GM12891 (cell line): Measurements from ENCODE around the gene TRABD2B.

Source experiments
- PAX5 ChIP-seq: IDR thresholded peaks from 2 replicates; pipeline ENCODE4 v1.6.1; 2011; ENCODE audit warnings: low read length, moderate library complexity, mild to moderate bottlenecking; ENCODE audit not compliant: insufficient read depth, severe bottlenecking
- POLR2A ChIP-seq: IDR thresholded peaks from 2 replicates; pipeline ENCODE4 v1.6.1; 2011; ENCODE audit warnings: low read depth, low read length, control low read depth
- POLR2AphosphoS5 ChIP-seq: IDR thresholded peaks from 2 replicates; pipeline ENCODE4 v1.6.1; 2011; ENCODE audit warnings: low read depth, low read length, control low read depth
- SPI1 ChIP-seq: IDR thresholded peaks from 2 replicates; pipeline ENCODE4 v1.6.1; 2011; ENCODE audit warnings: low read depth, low read length, control low read depth
- TAF1 ChIP-seq: IDR thresholded peaks from 2 replicates; pipeline ENCODE4 v1.6.1; 2011; ENCODE audit warnings: low read depth, low read length, control low read depth

- no peak for TF ChIP-seq POLR2A
- no peak for TF ChIP-seq TAF1
- no peak for TF ChIP-seq PAX5
- no peak for TF ChIP-seq SPI1
- no peak for TF ChIP-seq POLR2AphosphoS5
Observed at GRCh38 chr1:47854552-47855144, 142.5 kb downstream of the TRABD2B start.
